Astrocyte (in vitro differentiated cells and primary cell): ENCODE measurements around the gene ENPP7. TPM values are rescaled to one million over a fixed set of nuclear protein-coding genes. Genes with fewer than 3 reads are reported as not detected.

Experiments used
- DNase-seq: peaks from one replicate; pipeline ENCODE4 v3.0.0-alpha.2; 2010; ENCODE audit warnings: low read depth
- FAIRE-seq: peaks from 2 replicates; lab custom pipeline; 2011; peaks lifted over from hg19 to GRCh38; lab: Jason Lieb, UNC
- H2AFZ ChIP-seq: 2 replicates; pipeline ENCODE4 v1.6.0; 2012; ENCODE audit warnings: low read depth, low read length, inconsistent platforms
- H3K27ac ChIP-seq: 2 replicates; pipeline ENCODE4 v1.5.1; 2011; ENCODE audit warnings: low read depth, low read length, inconsistent platforms
- H3K27me3 ChIP-seq: 2 replicates; pipeline ENCODE4 v1.6.0; 2011; ENCODE audit warnings: low read length, inconsistent platforms; ENCODE audit not compliant: insufficient read depth
- H3K36me3 ChIP-seq: 2 replicates; pipeline ENCODE4 v1.5.1; 2011; ENCODE audit warnings: low read length, inconsistent platforms; ENCODE audit not compliant: insufficient read depth
- H3K4me1 ChIP-seq: 2 replicates; pipeline ENCODE4 v1.5.1; 2011; ENCODE audit warnings: low read length, inconsistent platforms; ENCODE audit not compliant: insufficient read depth
- H3K4me2 ChIP-seq: 2 replicates; pipeline ENCODE4 v1.6.0; 2012; ENCODE audit warnings: low read length, inconsistent platforms
- H3K4me3 ChIP-seq: 2 replicates; pipeline ENCODE4 v1.5.1; 2011; ENCODE audit warnings: low read depth, mild to moderate bottlenecking, low read length, inconsistent platforms; ENCODE audit not compliant: insufficient read depth
- H3K79me2 ChIP-seq: 2 replicates; pipeline ENCODE4 v1.6.0; 2012; ENCODE audit warnings: mild to moderate bottlenecking, low read length, inconsistent platforms; ENCODE audit not compliant: insufficient read depth
- H3K9ac ChIP-seq: 2 replicates; pipeline ENCODE4 v1.6.0; 2012; ENCODE audit warnings: mild to moderate bottlenecking, low read length, inconsistent platforms
- H3K9me3 ChIP-seq: 2 replicates; pipeline ENCODE4 v1.5.1; 2012; ENCODE audit warnings: low read depth, mild to moderate bottlenecking, low read length, inconsistent platforms; ENCODE audit not compliant: insufficient read depth
- H4K20me1 ChIP-seq: 2 replicates; pipeline ENCODE4 v1.6.0; 2012; ENCODE audit warnings: low read length, inconsistent platforms; ENCODE audit not compliant: insufficient read depth
- H3K27ac Mint-ChIP-seq: one replicate; pipeline ENCODE4 v1.8.0; 2021; ENCODE audit warnings: mild to moderate bottlenecking, mixed read lengths; ENCODE audit not compliant: unreplicated experiment
- H3K27me3 Mint-ChIP-seq: one replicate; pipeline ENCODE4 v1.8.0; 2021; ENCODE audit warnings: low read depth, mixed read lengths; ENCODE audit not compliant: unreplicated experiment
- H3K36me3 Mint-ChIP-seq: one replicate; pipeline ENCODE4 v1.8.0; 2021; ENCODE audit warnings: low read depth, mixed read lengths; ENCODE audit not compliant: unreplicated experiment
- H3K4me1 Mint-ChIP-seq: one replicate; pipeline ENCODE4 v1.8.0; 2021; ENCODE audit warnings: low read depth, mixed read lengths; ENCODE audit not compliant: unreplicated experiment
- H3K4me3 Mint-ChIP-seq: one replicate; pipeline ENCODE4 v1.8.0; 2021; ENCODE audit warnings: mild to moderate bottlenecking, moderate library complexity, mixed read lengths; ENCODE audit not compliant: unreplicated experiment
- H3K9me3 Mint-ChIP-seq: one replicate; pipeline ENCODE4 v1.8.0; 2021; ENCODE audit warnings: mild to moderate bottlenecking, mixed read lengths; ENCODE audit not compliant: unreplicated experiment
- CTCF ChIP-seq: IDR thresholded peaks from 2 replicates; pipeline ENCODE4 v1.5.1; 2011; ENCODE audit warnings: low read depth, mild to moderate bottlenecking, inconsistent platforms, low read length, moderate library complexity; ENCODE audit not compliant: insufficient read depth
- EZH2 ChIP-seq: IDR thresholded peaks from 2 replicates; pipeline ENCODE4 v1.6.1; 2012; ENCODE audit warnings: mild to moderate bottlenecking, low read length, inconsistent platforms; ENCODE audit not compliant: insufficient read depth
- microRNA-seq: library from miRNA; unstranded; fragments of <30 nt; microRNA quantifications from one replicate; pipeline ENCODE4 v1.2.0, GENCODE V29; 2020
- total RNA-seq: library from RNA; stranded (reverse); gene quantifications from 2 replicates; pipeline ENCODE4 v1.2.1, GENCODE V29; 2021

ENPP7 gene
- total RNA-seq, 1 donor from 2014 or later: not detected

- Histone ChIP-seq H3K36me3 (no peaks in the 10 kb centered on the region), H3K4me2 (no peak overlapping the region), H3K27ac (no peak overlapping the region), H3K4me1 (peaks cover 25% of the 10 kb centered on the region), H2AFZ (no peak overlapping the region), H3K27me3 (peaks cover 48% of the 10 kb centered on the region), H3K79me2 (peaks cover 6% of the 10 kb centered on the region), H4K20me1 (peaks cover 31% of the 10 kb centered on the region), H3K9me3 (no peaks in the 10 kb centered on the region), H3K4me3 (no peak overlapping the region), H3K9ac (no peak overlapping the region)
- no peak for FAIRE-seq
- no peak overlapping the region for H3K4me3 Mint-ChIP-seq
- H3K27me3 Mint-ChIP-seq: peaks cover 41% of the 10 kb centered on the region
- H3K4me1 Mint-ChIP-seq: peaks cover 8% of the 10 kb centered on the region
- no peak for DNase-seq
- H3K36me3 Mint-ChIP-seq: peaks cover 2% of the 10 kb centered on the region
- TF ChIP-seq CTCF (no peak), EZH2 (no peak)
- no peak overlapping the region for H3K27ac Mint-ChIP-seq
- peaks cover 5% of the 10 kb centered on the region for H3K9me3 Mint-ChIP-seq
Observed at GRCh38 chr17:79791735-79792161, 61.0 kb downstream of the ENPP7 start.

Small RNA genes lying within 50 kb of the gene (microRNA-seq; reads per million reads assigned to microRNA genes)
- gene MIR4739: not detected

Other genes starting within 250 kb of the ENPP7 start
- gene RBFOX3, start 119.9 kb upstream of the ENPP7 start, total RNA-seq: 0.45 and 1.2 TPM in 2 replicates
- 3.9 and 6.7 TPM in 2 replicates for gene CBX2, start 47.2 kb downstream of the ENPP7 start, total RNA-seq
- gene CBX8, start 66.1 kb downstream of the ENPP7 start, total RNA-seq: 2.5 and 3.4 TPM in 2 replicates
- gene CBX4, start 108.5 kb downstream of the ENPP7 start, total RNA-seq: 12.6 and 16.9 TPM in 2 replicates